Hematopoietic multipotent progenitor cell (in vitro differentiated cells): ENCODE results near the gene NEUROG3. TPM values are rescaled to one million over a fixed set of nuclear protein-coding genes. Genes with fewer than 3 reads are reported as not detected.
A peak's percentile ranks its signal among the peaks of the same experiment; 100 is the strongest.
"Not testable (repeated sequence)": the region's sequence is repeated elsewhere in the genome, so short reads cannot be mapped to it uniquely, and the experiment has no call there.

Experiments
- DNase-seq, 3 donors: peaks; one replicate each; pipeline ENCODE4 v3.0.0-alpha.2; 2011 to 2015; ENCODE audit warnings: low read depth in 2 of 3, low spot score in 2 of 3
- total RNA-seq: library from RNA; depleted of rRNA; stranded (reverse); fragments of >200 nt; gene quantifications from one replicate; pipeline ENCODE4 v1.2.3, GENCODE V29; 2012

NEUROG3 gene
- total RNA-seq, 1 donor: under 0.01 TPM

DNA sequence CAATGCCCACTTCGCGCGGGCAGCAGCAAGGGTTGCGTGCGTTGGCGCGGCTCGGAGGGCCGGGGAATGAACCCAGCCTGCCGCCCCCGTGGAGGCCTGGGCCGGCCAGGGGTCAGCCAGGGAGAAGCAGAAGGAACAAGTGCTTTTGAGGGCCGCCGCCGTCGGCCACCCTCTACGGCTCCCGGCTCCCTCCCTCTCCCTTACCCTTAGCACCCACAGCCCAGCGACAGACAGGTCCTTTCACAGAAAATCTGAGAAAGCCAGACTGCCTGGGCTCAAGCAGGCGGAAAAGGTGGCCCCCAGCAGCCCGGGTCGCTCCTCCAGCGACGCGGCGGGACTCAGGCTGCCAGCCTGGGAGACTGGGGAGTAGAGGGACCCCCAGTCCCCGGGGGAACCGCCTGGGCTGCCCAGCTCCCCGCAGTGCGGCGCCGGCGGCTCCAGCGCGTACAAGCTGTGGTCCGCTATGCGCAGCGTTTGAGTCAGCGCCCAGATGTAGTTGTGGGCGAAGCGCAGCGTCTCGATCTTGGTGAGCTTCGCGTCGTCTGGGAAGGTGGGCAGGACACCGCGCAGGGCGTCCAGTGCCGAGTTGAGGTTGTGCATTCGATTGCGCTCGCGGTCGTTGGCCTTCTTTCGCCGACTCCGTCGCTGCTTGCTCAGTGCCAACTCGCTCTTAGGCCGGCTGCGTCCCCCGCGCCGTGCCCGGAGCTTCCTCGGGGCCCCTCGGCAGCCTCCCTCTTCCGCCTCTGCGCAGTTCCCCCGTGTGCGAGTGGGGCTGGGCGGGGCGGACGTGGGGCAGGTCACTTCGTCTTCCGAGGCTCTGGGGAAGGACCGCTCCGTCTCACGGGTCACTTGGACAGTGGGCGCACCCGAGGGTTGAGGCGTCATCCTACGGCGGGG, 815 bp downstream of the NEUROG3 start:
- DNase-seq: peak in 1 of 3 donors; percentile 8

DNA sequence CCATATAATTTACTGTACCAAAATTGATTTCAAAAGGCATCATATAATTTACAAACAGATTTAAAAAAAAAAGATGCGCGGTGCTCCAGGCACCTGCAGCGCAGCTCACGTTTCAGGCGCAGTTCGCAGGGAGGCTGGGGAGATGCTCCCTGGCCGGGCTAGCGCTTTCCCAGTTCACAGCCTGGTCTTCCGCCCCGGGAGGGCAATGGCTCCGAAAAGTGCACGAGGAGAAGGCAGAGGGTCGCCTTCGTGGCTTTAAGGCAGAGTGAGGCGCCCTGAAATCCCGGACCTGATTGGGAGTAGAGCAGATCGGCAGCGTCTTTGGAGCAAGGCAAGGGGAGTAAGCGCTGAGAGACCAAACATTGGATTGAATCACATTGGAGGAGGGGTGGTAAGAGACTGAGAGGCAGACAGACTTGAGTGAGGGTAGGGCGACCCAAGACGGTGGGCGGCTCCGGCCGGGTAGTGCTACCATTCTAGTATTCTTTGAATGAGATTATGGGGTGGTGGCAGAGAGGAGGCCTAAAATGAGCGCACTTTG, 1.5 kb downstream of the NEUROG3 start:
- no peak for DNase-seq

DNA sequence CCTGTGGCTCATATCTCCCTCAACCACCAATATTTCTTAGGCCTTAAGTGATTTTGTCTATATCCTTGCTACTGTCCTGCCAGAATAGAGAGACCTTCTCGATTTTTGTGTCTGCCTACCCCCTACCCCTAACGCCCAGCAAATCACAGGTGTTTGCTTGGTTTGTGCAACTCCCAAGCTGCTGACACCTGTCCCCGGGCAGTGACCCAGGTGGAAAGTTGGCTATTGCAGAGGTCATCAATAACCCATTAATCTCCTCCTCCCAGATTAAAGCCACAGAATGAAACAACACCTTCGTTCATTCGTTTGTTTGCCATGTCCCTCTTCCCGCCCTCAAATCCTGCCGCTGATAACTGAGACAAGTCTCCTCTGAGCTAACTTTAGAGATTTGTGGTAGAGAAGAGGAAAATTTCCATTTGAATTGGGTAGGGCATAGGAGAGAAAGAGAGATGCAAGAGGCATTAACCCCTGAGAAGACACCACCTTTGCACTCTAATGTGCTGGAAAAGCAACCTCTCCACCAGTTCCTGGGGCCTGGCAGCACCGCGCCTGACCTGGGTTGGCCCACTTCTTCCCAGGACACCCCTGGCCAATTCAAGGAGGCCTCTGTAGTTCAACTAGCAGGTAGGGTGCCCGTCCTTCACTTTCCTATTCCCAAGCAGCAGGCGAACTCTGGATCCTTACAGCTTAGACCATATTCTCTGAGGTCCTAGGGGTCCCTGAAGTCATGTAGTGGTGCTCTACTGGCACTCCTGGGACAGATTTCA, 3.0 kb downstream of the NEUROG3 start:
- no peak for DNase-seq

DNA sequence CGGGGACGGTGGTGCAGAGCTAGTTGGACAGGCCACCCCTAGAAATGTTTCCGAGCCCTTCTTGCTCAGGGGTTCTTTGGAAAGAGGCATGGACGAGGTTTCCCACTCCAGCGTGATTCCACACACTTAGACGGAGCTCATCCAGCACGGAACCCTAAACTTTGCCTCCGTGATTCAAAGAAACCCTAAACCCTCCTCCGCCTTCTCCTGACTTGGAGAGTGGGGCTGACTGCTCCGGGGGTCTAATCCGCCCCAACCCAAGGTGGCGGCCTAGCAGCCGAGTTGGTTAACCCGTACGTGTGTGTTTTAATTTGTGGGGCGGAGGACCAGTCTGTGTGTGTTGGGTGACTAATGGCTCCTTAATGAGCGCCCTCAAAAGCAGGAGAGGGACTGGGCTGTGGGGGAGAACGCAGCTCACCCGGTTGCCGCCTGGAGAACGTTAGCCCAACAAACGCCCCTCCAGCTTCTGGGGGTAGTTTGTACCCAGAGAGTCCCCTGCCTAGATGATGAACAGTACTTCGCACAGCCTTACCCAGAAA, 3.8 kb downstream of the NEUROG3 start:
- no peak for DNase-seq

DNA sequence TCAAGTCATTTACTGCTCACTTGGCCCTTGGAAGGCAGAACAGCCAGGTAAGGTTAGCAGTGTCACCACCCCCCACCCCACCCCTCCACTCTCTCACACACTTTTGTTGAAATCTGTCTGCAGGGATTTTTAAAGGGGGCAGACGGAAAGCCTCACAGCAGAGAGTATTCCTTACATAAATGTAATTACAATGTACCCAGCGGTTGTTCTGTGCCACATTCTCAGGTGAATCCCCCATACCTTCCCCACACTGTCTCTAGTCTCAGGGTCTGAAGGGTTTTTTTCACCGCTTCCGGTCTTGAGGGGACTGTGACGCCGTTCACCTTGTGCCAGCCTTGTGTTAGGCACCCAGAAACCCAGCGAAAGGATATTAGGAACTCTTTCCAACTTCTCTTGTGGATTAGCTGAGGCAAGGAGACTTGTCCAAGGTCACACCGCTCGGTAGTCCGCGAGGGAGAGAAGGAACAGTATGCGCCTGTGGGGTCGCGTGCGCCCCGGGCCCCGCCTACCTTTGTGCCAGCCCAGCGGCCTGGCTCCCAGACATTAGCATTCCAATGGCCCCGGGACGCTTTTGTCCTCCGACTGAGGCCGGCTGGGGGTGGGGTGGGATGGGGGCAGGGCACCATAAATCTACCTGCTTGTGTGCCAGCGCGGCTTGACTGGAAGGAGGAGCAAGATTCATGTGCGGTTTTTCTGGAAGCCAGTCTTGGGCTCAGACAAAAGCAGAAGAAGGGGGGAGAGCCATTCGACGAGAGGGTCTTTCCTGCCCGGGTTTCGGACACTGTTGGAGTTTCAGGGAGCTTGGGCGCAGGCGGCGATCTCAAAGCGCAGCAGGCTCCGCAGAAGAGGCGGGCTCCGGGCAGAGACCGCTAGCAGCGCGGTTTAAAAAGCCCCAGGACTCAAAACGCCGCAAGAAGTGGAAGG, 4.5 kb downstream of the NEUROG3 start:
- no peak for DNase-seq

DNA sequence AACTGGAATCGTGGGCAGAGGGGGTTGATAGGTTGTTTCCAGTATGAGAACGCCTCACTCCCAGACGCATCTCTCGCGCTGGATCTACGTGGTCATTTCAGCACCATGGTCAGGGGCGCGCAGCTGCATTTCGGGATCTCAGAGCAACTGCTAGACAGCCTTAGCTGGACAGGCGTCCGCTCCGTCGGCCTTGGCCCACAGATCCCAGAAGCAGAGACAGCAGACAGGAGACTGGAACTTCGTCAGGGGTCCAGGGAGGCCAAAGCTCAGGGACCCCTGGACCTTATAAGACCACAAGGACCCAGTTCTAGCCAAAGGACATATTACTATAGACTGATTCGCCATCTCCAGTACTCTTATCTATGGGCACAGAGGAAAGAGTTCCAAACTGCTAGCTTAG, 5.3 kb downstream of the NEUROG3 start:
- DNase-seq: peak in 2 of 3 donors; percentile 31 to 67

DNA sequence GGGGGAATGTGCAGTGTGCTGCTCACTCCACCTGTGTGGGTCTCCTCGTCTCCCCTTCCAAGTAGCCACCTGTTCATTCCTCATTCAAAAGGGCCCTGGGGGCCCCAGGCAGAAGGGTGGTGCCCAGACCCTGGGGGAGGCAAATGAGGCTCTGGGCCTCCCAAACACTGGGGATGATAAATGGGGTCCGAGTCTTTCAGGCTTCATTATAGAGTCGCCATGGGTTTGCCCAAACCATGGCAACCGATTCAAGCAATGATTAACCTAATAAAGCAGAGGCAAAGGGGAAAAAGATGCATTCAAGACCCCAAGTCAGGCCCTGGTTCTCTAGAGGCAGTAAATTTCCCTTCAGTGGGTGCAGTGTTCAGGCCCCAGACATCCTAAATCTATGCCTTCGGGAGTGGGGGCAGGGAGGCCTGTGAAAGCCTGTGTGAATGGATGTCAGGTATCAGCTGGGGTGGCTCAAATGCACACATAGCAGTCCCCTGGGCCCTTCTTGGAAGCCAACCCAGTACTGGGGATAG, 10.4 kb downstream of the NEUROG3 start:
- no peak for DNase-seq

DNA sequence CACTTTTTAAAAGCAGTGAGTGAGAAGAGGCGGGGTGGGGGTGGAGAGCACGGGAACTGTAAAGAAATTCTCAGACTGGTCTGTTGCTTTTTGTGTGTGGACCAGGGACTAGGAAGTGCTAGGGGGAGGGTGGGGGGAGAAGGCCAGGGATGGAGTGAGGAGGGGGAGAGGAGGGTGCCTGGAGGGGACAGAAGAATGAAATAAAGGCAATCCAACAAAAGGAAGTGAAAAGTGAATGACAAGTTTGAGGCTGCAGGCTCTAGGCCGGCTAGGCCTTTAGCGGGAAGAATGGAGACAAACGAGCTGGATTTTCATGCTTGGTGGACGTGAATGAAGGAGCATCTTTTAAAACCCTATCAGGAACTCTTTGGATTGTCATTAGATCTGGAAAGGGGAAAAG, 13.7 kb downstream of the NEUROG3 start:
- DNase-seq: no peak

DNA sequence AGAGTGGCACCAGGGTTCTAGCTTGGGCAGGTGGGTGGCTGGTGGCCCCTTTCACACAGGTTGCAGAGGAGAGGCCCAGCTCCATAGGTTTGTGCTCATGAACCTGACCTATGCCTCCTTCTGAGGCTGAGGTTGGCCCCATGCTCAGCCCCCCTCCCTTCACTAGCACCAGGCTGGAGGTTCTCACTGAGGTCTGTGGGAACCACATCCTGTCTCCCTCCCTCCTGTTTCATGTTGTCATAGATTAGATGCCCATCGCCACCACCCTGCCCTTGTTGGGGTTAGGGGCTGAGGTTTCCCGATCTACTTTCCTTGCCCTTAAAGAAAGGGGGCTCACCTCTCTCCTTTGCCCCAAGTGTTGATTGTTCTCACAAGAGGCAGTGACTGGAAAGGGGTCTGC, 14.7 kb downstream of the NEUROG3 start:
- DNase-seq: peak in 2 of 3 donors; percentile 11 to 44

DNA sequence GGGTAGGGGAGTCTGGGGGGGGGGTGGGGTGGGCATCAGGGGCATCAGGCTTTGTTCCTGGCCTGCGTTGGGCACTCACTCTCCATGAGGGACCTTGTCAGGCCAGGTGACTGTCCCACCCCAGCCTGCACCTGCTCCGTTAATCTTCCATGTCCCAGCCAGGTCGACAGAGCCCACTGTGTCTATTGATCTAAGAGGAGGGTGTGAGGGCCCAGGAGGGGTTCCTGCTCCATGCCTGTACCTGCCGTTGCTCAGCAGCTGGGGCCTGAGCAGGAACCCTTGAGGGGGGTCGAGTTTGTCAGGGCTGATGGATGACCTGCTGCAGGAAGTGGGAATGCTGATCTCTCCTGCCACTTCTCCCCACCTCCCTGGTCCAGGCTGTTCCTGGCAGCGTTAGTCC, 18.6 kb downstream of the NEUROG3 start:
- DNase-seq: no peak

DNA sequence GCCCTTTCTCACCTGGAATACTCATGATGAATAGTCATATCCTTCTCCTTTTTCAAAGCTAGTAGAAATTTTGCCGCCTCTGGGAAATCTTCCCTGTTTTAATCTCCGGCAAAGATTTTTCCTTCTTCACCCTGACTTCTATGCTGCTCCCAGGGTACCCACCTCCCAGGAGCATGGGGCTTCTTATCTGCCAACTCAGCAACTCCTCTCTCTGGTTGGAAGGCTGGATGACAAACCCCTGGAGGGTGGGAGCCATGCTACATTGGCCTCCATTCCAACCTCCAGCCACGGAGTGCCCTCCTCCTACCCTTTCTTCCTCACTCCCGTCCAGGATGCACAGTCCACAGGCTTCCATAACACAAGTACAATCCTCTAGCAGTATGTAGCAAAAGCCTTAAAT, 19.9 kb downstream of the NEUROG3 start:
- no peak for DNase-seq

DNA sequence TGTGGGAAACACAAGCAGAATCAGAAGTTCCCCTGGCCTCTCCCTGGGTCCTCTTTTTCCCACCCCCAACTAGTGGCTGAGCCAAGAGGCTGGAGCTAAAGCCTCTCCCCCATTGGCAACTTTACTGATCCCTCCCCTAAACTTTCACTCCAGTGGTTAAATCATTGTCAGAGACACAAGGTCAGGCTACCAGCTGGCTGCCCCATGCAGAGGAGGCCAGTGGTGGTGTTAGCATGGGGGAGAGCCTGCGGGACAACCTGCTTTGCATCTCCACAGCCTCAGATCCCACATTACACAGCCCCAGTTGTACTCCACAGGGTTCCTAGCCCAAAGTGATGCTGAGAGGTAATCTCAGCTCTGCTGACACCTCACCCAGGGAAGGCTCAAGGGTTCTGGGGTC, 21.0 kb downstream of the NEUROG3 start:
- no peak for DNase-seq

DNA sequence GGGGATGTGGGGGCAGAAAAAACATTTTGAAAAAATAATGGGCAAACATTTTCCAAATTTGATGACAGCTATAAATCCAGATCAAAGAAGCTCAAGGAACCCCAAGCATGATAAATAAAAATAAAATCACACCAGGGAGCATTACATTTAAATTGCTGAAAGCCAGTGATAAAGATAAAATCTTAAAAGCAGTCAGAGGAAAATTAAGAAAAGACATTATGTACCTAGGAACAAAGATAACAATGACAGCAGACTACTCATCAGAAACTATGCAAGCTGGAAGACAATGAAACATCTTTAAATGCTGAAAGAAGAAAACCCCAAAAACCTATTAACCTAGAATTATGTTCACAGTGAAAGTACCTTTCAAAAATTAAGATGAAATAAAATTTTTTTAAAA, 23.3 kb downstream of the NEUROG3 start:
- DNase-seq: no peak

DNA sequence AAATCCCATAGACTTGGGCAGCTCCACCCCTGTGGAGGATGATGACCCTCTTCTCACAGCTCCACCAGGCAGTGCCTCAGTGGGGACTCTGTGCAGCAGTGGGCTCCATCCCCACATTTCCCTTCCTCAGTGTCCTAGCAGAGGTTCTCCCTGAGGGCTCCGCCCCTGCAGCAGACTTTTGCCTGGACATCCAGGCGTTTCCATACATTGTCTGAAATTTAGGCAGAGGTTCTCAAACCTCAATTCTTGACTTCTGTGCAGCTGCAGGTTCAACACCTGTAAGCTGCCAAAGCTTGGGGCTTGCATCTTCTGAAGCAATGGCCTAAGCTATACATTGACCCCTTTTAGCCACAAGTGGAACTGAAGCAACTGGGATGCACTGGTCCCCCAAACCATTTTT, 31.8 kb downstream of the NEUROG3 start:
- no peak for DNase-seq

DNA sequence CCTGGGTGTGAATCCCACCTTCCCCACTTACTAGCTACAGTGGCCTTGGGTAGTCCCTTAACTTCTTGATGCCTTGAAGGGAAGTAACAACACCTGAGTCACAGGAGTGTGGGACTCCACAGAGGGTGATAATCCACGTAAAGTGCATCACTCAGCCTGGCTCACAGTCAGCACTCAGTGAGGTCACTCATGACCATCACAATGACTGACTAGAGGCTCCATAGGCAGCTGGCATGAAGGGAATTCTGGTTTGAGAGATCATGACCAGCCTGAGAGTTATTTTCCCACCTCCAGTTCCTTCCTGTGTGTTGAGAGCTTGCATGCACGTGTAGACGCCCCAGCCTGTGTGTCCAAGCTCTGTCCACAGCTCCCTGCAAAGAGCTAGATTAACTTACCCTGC, 34.8 kb downstream of the NEUROG3 start:
- DNase-seq: no peak

DNA sequence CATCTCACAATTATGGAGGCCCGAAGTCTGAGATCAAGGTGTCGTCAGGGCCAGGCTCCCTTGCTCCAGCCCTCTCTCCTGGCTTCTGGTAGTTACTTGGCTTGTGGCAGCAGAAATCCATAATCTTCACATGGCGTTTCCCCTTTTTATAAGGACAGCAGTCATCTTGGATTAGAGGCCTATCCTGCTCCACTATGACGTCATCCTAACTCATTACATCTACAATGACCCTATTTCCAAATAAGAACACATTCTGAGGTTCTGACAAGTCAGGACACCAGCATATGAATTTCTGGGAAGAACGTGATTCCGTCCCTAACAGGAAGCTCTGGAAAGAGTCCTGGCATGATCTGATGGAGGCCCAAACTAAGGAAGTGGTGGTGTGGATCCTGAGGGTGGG, 35.8 kb downstream of the NEUROG3 start:
- no peak for DNase-seq

DNA sequence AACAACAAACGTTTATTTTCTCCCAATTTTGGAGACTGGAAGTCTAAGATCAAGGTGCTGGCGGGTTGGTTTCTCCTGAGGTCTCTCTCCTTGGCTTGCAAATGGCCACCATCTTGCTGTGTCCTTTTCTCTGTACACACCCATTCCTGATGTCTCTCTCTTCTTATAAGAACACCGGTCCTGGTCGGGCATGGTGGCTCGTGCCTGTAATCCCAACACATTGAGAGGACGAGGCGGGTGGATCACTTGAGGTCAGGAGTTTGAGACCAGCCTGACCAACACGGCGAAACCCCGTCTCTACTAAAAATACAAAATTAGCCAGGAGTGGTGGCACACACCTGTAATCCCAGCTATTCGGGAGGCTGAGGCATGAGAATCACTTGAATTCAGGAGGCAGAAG, 36.7 kb downstream of the NEUROG3 start:
- DNase-seq: not testable (repeated sequence)

DNA sequence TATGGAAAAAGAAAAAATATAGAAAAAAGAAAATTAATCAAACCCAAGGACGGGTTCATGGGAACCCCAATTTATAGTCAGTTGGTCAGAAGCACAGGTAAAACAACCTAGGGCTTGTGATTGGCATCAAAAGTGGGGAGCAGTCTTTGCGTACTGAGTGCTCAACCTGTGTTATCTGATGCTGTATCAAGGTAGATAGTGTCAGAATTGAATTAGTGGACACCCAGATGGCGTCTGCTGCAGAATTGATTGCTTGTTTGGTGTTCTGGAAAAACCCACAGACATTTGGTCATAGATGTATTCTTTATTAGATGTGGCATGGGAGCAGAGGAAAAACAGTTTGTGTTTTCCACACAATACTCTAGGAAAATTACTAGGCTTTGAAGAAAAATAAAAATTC, 39.6 kb downstream of the NEUROG3 start:
- no peak for DNase-seq

DNA sequence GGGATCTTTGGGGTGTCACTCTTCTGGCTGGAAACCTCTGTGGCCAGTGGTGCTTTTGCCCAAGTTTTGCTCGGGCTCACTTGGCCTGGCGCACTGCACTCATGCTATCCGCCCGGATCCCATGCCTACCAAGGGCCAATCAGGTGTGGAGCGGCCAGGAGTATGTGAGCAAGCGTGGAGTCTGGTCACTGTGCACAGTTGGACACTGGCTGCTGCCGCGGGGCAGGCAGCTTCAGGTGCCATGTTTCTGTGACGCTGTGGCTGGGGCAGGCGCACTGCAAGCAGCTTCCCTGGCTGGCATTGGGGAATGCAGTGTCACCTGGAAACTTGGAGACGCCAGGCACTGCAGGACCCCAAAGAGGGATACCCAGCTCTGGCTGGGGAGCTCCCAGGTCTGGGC, 45.3 kb downstream of the NEUROG3 start:
- no peak for DNase-seq
